HEK293 (cell line): ENCODE data around the gene SH2B3.

Experiments
- CTCF ChIA-PET: fragments of 350-600 bp; formaldehyde crosslinking; extraction: SDS; loops from one replicate; lab custom pipeline; 2021; ENCODE audit warnings: antibody characterized with exemption; lab: Yijun Ruan, JAX
- POLR2A ChIA-PET: fragments of 300-600 bp; formaldehyde crosslinking; extraction: SDS; loops from one replicate; lab custom pipeline; 2020; ENCODE audit warnings: antibody characterized with exemption, inconsistent platforms; lab: Yijun Ruan, JAX
- H3K27ac ChIP-seq: fragments of 200-500 bp; sonication (Bioruptor generic); 2 replicates; pipeline ENCODE4 v1.5.1; 2014; ENCODE audit warnings: low read depth, low read length, control low read depth, inconsistent platforms; ENCODE audit errors: extremely low read depth
- H3K36me3 ChIP-seq, 2 experiments: fragments of 200-500 bp in 1 of 2; sonication (Bioruptor generic) in 1 of 2; 1 replicate in 1 of 2; 2 replicates in 1 of 2; pipeline ENCODE4 v1.5.1; 2014 to 2017; ENCODE audit warnings: inconsistent platforms in 2 of 2, low read length in 2 of 2; ENCODE audit not compliant: control insufficient read depth in 2 of 2, insufficient read depth in 1 of 2
- H3K4me1 ChIP-seq: fragments of 200-500 bp; sonication (Bioruptor generic); 2 replicates; pipeline ENCODE4 v1.5.1; 2014; ENCODE audit warnings: mild to moderate bottlenecking, low read length, inconsistent platforms; ENCODE audit not compliant: control insufficient read depth, insufficient read depth
- H3K4me3 ChIP-seq: 2 replicates; pipeline ENCODE4 v1.5.1; 2011; ENCODE audit warnings: low read depth, mild to moderate bottlenecking, control low read depth, low read length, moderate library complexity
- H3K9me3 ChIP-seq: fragments of 200-500 bp; sonication (Bioruptor generic); 2 replicates; pipeline ENCODE4 v1.5.1; 2014; ENCODE audit warnings: low read depth, low read length, inconsistent platforms; ENCODE audit not compliant: control insufficient read depth, insufficient read depth
- BCL11B ChIP-seq: fragments of 450-650 bp; formaldehyde crosslinking; IDR thresholded peaks from 2 replicates; pipeline ENCODE4 v1.5.1; 2016; ENCODE audit warnings: low read depth, missing biosample characterization, missing genetic modification characterization
- EGR2 ChIP-seq: fragments of 450-650 bp; formaldehyde crosslinking; IDR thresholded peaks from 2 replicates; pipeline ENCODE4 v1.5.1; 2016; ENCODE audit warnings: low read depth, missing biosample characterization, missing genetic modification characterization
- HOXC10 ChIP-seq: sonication (generic); formaldehyde crosslinking; IDR thresholded peaks from 2 replicates; pipeline ENCODE4 v1.8.1; 2023; ENCODE audit warnings: mild to moderate bottlenecking, missing genetic modification reagents
- HOXD13 ChIP-seq: sonication (generic); formaldehyde crosslinking; IDR thresholded peaks from 2 replicates; pipeline ENCODE4 v1.8.0; 2022; ENCODE audit warnings: missing genetic modification reagents, borderline replicate concordance
- IKZF3 ChIP-seq: fragments of 450-650 bp; IDR thresholded peaks from 2 replicates; pipeline ENCODE4 v1.5.0; 2018; ENCODE audit warnings: missing biosample characterization, mild to moderate bottlenecking, missing genetic modification characterization, moderate library complexity
- OVOL3 ChIP-seq: fragments of 450-650 bp; formaldehyde crosslinking; IDR thresholded peaks from 2 replicates; pipeline ENCODE4 v1.5.1; 2016; ENCODE audit warnings: missing biosample characterization, missing genetic modification characterization
- PRDM1 ChIP-seq: fragments of 450-650 bp; formaldehyde crosslinking; IDR thresholded peaks from 2 replicates; pipeline ENCODE4; 2016; ENCODE audit warnings: missing biosample characterization, missing genetic modification characterization
- PRDM6 ChIP-seq: fragments of 450-650 bp; formaldehyde crosslinking; IDR thresholded peaks from 2 replicates; pipeline ENCODE4 v1.5.1; 2017; ENCODE audit warnings: missing biosample characterization, missing genetic modification characterization
- RBAK ChIP-seq: fragments of 450-650 bp; formaldehyde crosslinking; IDR thresholded peaks from 2 replicates; pipeline ENCODE4 v1.5.1; 2016; ENCODE audit warnings: missing biosample characterization, missing genetic modification characterization
- ZBTB17 ChIP-seq: fragments of 450-650 bp; formaldehyde crosslinking; IDR thresholded peaks from 2 replicates; pipeline ENCODE4 v1.5.1; 2016; ENCODE audit warnings: missing biosample characterization, missing genetic modification characterization
- ZBTB20 ChIP-seq: fragments of 450-650 bp; formaldehyde crosslinking; IDR thresholded peaks from 2 replicates; pipeline ENCODE4 v1.5.1; 2016; ENCODE audit warnings: missing biosample characterization, missing genetic modification characterization
- ZBTB26 ChIP-seq: fragments of 450-650 bp; formaldehyde crosslinking; optimal IDR thresholded peaks from 2 replicates; pipeline ENCODE3; 2016; ENCODE audit warnings: missing biosample characterization, mild to moderate bottlenecking, missing genetic modification characterization
- ZBTB7A ChIP-seq: fragments of 450-650 bp; formaldehyde crosslinking; IDR thresholded peaks from 2 replicates; pipeline ENCODE4 v1.5.1; 2016; ENCODE audit warnings: low read depth, missing biosample characterization, missing genetic modification characterization
- ZNF121 ChIP-seq: fragments of 450-650 bp; formaldehyde crosslinking; IDR thresholded peaks from 2 replicates; pipeline ENCODE4 v1.5.1; 2016; ENCODE audit warnings: missing biosample characterization, missing genetic modification characterization
- ZNF133 ChIP-seq: fragments of 450-650 bp; formaldehyde crosslinking; IDR thresholded peaks from 2 replicates; pipeline ENCODE4 v1.5.1; 2016; ENCODE audit warnings: missing biosample characterization, missing genetic modification characterization
- ZNF18 ChIP-seq: fragments of 450-650 bp; formaldehyde crosslinking; IDR thresholded peaks from 2 replicates; pipeline ENCODE4 v1.5.1; 2016; ENCODE audit warnings: missing biosample characterization, missing genetic modification characterization
- ZNF223 ChIP-seq: fragments of 450-650 bp; formaldehyde crosslinking; IDR thresholded peaks from 2 replicates; pipeline ENCODE4 v1.5.1; 2016; ENCODE audit warnings: missing biosample characterization, missing genetic modification characterization
- ZNF239 ChIP-seq: fragments of 450-650 bp; formaldehyde crosslinking; IDR thresholded peaks from 2 replicates; pipeline ENCODE4 v1.5.1; 2016; ENCODE audit warnings: missing biosample characterization, missing genetic modification characterization
- ZNF292 ChIP-seq: fragments of 450-650 bp; formaldehyde crosslinking; IDR thresholded peaks from 2 replicates; pipeline ENCODE4 v1.5.1; 2016; ENCODE audit warnings: low read depth, missing biosample characterization, missing genetic modification characterization, borderline replicate concordance
- ZNF324 ChIP-seq: fragments of 450-650 bp; formaldehyde crosslinking; IDR thresholded peaks from 2 replicates; pipeline ENCODE4 v1.5.1; 2016; ENCODE audit warnings: missing biosample characterization, missing genetic modification characterization
- ZNF416 ChIP-seq: fragments of 450-650 bp; formaldehyde crosslinking; IDR thresholded peaks from 2 replicates; pipeline ENCODE4 v1.5.1; 2016; ENCODE audit warnings: missing biosample characterization, missing genetic modification characterization
- ZNF585B ChIP-seq: fragments of 450-650 bp; formaldehyde crosslinking; IDR thresholded peaks from 2 replicates; pipeline ENCODE4 v1.5.1; 2016; ENCODE audit warnings: missing biosample characterization, missing genetic modification characterization
- ZNF600 ChIP-seq: fragments of 450-650 bp; formaldehyde crosslinking; IDR thresholded peaks from 2 replicates; pipeline ENCODE4 v1.5.1; 2016; ENCODE audit warnings: missing biosample characterization, missing genetic modification characterization
- ZNF621 ChIP-seq: fragments of 450-650 bp; formaldehyde crosslinking; IDR thresholded peaks from 2 replicates; pipeline ENCODE4 v1.5.1; 2017; ENCODE audit warnings: missing biosample characterization, missing genetic modification characterization
- ZNF623 ChIP-seq: fragments of 450-650 bp; formaldehyde crosslinking; IDR thresholded peaks from 2 replicates; pipeline ENCODE4 v1.5.1; 2016; ENCODE audit warnings: missing biosample characterization, missing genetic modification characterization
- ZNF664 ChIP-seq: fragments of 450-650 bp; formaldehyde crosslinking; IDR thresholded peaks from 2 replicates; pipeline ENCODE4 v1.5.1; 2016; ENCODE audit warnings: missing biosample characterization, missing genetic modification characterization
- ZNF707 ChIP-seq: fragments of 450-650 bp; formaldehyde crosslinking; IDR thresholded peaks from 2 replicates; pipeline ENCODE4 v1.5.1; 2016; ENCODE audit warnings: missing biosample characterization, missing genetic modification characterization
- ZNF76 ChIP-seq: fragments of 450-650 bp; formaldehyde crosslinking; IDR thresholded peaks from 2 replicates; pipeline ENCODE4; 2016; ENCODE audit warnings: low read depth, missing biosample characterization, missing genetic modification characterization, borderline replicate concordance
- ZNF830 ChIP-seq: fragments of 450-650 bp; IDR thresholded peaks from 2 replicates; pipeline ENCODE4 v1.5.0; 2018; ENCODE audit warnings: missing biosample characterization, missing genetic modification characterization, low read depth, mild to moderate bottlenecking, moderate library complexity
- ZNF843 ChIP-seq: fragments of 450-650 bp; formaldehyde crosslinking; IDR thresholded peaks from 2 replicates; pipeline ENCODE4 v1.5.1; 2016; ENCODE audit warnings: missing biosample characterization, missing genetic modification characterization
- ZSCAN23 ChIP-seq: fragments of 450-650 bp; formaldehyde crosslinking; IDR thresholded peaks from 2 replicates; pipeline ENCODE4 v1.5.1; 2016; ENCODE audit warnings: missing biosample characterization, missing genetic modification characterization
- ZXDB ChIP-seq: fragments of 450-650 bp; formaldehyde crosslinking; IDR thresholded peaks from 2 replicates; pipeline ENCODE4 v1.5.1; 2016; ENCODE audit warnings: missing biosample characterization, missing genetic modification characterization

The SH2B3 gene

GRCh38 chr12:111404362-111405148 is 1.2 kb upstream of the SH2B3 start (continued):
- TF ChIP-seq ZNF239 (tag by site-specific recombination) (no peak), ZNF623 (tag by site-specific recombination) (no peak), ZNF416 (tag by site-specific recombination) (no peak), RBAK (tag by site-specific recombination) (no peak), ZSCAN23 (tag by site-specific recombination) (no peak), ZNF76 (tag by site-specific recombination) (no peak), ZBTB20 (tag by site-specific recombination) (no peak; the same call in 1 of the 2 replicates), ZNF664 (tag by site-specific recombination) (peak; percentile 88; the same call in 1 of the 2 replicates), EGR2 (tag by site-specific recombination) (peak; percentile 65), IKZF3 (peak; percentile 13; the same call in 1 of the 2 replicates), ZNF707 (no peak), ZBTB7A (tag by site-specific recombination) (no peak), ZNF324 (tag by site-specific recombination) (no peak), BCL11B (tag by site-specific recombination) (no peak), ZNF843 (tag by site-specific recombination) (no peak), ZNF121 (tag by site-specific recombination) (no peak), ZBTB26 (no peak), ZNF18 (tag by site-specific recombination) (no peak), PRDM1 (tag by site-specific recombination) (no peak), PRDM6 (tag by site-specific recombination) (no peak)

GRCh38 chr12:111405149-111405858 is 419 bp upstream of the SH2B3 start:
- peak overlapping the region; percentile 40; the same call in 1 of the 2 replicates for H3K27ac ChIP-seq
- H3K36me3 ChIP-seq = no peaks in the 10 kb centered on the region
- ChIA-PET CTCF (interaction anchor here (0.6 to 3.3 kb wide), 6 partner anchors 9 to 336 kb away, joined by 3 to 34 read pairs (median 4); no protein-coding TSS in a partner anchor), POLR2A (interaction anchor here (1.4 kb wide), 1 partner anchor 40 kb away, joined by 4 read pairs; no protein-coding TSS in a partner anchor)
- H3K4me3 ChIP-seq = peak overlapping the region; percentile 59
- H3K4me1 ChIP-seq = no peaks in the 10 kb centered on the region
- no peaks in the 10 kb centered on the region for H3K9me3 ChIP-seq
- TF ChIP-seq ZNF621 (tag by site-specific recombination) = no peak
- no peak for TF ChIP-seq ZNF585B (tag by site-specific recombination)
- TF ChIP-seq ZNF600 (tag by site-specific recombination) = no peak
- TF ChIP-seq ZNF324 (tag by site-specific recombination) = peak; percentile 87
- TF ChIP-seq OVOL3 (tag by site-specific recombination) = no peak
- TF ChIP-seq ZNF223 = no peak
- TF ChIP-seq ZNF292 (tag by site-specific recombination) = no peak
- TF ChIP-seq ZNF76 (tag by site-specific recombination) = peak; percentile 38; the same call in 1 of the 2 replicates
- TF ChIP-seq HOXC10 = no peak
- TF ChIP-seq ZBTB17 (tag by site-specific recombination) = peak; percentile 75
- TF ChIP-seq HOXD13 (CRISPR knock-in tag) = peak; percentile 87; the same call in 1 of the 2 replicates
- no peak for TF ChIP-seq ZNF133 (tag by site-specific recombination)
- no peak for TF ChIP-seq ZNF830 (tag by site-specific recombination)
- TF ChIP-seq ZXDB = peak; percentile 70; the same call in 1 of the 2 replicates
